ENCODE measurements around the gene LIMS1. TPM values are rescaled to one million over a fixed set of nuclear protein-coding genes. Genes with fewer than 3 reads are reported as not detected.

Gene LIMS1
- total and polyA plus RNA-seq, 2 of the 13 experiments (the other 11 are each of a cell fraction or from before 2014, with no cell fraction given): 38.3 to 49.6 TPM

DNA sequence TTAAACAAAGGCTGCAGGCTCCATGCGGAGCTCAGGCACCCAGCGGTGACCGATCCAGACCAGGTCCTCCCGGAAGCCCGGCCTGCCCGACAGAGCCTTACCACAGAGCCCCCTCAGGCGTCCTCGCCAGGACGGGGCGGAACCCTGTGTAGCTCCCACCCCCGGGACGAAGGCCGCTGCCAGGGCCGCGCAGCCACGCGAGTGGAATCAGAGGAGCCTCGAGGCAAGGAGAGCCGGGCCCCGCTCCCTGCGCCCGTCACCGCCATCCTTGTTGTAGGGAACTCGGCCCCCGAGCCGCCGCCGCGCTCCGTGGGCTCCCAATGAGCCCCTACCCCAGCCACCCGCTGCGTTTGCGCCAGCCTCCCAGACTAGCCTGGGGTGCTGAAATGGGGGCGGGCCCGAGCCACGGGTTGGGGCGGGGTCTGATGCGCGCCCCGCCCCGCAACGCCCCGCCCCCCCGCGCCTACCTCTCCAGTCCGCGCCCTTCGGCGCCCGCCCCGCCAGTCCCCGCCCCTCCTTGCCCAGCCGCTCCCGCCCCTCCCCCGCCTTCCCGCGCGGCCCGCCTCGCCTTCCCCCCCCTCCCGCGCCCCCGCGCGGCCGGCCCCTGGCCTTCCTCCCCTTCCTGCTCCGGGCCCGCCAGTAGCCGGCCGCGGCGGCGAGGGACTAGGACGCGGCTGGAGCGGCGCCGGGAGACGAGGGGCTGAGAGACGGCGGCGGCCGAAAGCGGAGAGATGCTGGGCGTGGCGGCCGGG lies at the start of gene LIMS1 (continued):
- TF ChIP-seq ZFP62 (CRISPR knock-in tag; IDR thresholded peaks at IDR 0.05): no peak
- TF ChIP-seq, protein P1, sequence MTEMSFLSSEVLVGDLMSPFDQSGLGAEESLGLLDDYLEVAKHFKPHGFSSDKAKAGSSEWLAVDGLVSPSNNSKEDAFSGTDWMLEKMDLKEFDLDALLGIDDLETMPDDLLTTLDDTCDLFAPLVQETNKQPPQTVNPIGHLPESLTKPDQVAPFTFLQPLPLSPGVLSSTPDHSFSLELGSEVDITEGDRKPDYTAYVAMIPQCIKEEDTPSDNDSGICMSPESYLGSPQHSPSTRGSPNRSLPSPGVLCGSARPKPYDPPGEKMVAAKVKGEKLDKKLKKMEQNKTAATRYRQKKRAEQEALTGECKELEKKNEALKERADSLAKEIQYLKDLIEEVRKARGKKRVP (CRISPR knock-in tag; IDR thresholded peaks at IDR 0.05): peak in 1 of 2 experiments; percentile 63; a peak in 2 of 4 replicates
- no peak for TF ChIP-seq EZH2 (conservative IDR thresholded peaks at IDR 0.05; ENCODE audit: low read depth, low read length)
- TF ChIP-seq SRY (CRISPR knock-in tag; IDR thresholded peaks at IDR 0.05): peak; percentile 97
- TF ChIP-seq ZKSCAN1 (IDR thresholded peaks at IDR 0.05; ENCODE audit: low read length): no peak
- TF ChIP-seq, protein P2, sequence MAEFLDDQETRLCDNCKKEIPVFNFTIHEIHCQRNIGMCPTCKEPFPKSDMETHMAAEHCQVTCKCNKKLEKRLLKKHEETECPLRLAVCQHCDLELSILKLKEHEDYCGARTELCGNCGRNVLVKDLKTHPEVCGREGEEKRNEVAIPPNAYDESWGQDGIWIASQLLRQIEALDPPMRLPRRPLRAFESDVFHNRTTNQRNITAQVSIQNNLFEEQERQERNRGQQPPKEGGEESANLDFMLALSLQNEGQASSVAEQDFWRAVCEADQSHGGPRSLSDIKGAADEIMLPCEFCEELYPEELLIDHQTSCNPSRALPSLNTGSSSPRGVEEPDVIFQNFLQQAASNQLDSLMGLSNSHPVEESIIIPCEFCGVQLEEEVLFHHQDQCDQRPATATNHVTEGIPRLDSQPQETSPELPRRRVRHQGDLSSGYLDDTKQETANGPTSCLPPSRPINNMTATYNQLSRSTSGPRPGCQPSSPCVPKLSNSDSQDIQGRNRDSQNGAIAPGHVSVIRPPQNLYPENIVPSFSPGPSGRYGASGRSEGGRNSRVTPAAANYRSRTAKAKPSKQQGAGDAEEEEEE (CRISPR knock-in tag; IDR thresholded peaks at IDR 0.05; ENCODE audit: borderline replicate concordance): 0 out of 2 replicates have a peak, but pooled peaks have one; percentile 63
- peak; percentile 32; the same call in 1 of the 2 replicates for TF ChIP-seq RARG (CRISPR knock-in tag; IDR thresholded peaks at IDR 0.05; ENCODE audit: low read depth)
- no peak; the same call in 1 of the 2 replicates for TF ChIP-seq ZKSCAN8 (CRISPR knock-in tag; IDR thresholded peaks at IDR 0.05; ENCODE audit: borderline replicate concordance)
- no peak for TF ChIP-seq HHEX (CRISPR knock-in tag; IDR thresholded peaks at IDR 0.05)
- TF ChIP-seq ZBTB37 (CRISPR knock-in tag; IDR thresholded peaks at IDR 0.05): peak; percentile 83
- peak; percentile 89 for TF ChIP-seq THAP8 (CRISPR knock-in tag; IDR thresholded peaks at IDR 0.05; ENCODE audit: borderline replicate concordance)
- peak; percentile 71; the same call in 1 of the 2 replicates for TF ChIP-seq JUND (CRISPR knock-in tag; IDR thresholded peaks at IDR 0.05)
- peak; percentile 67 for TF ChIP-seq ATF3 (CRISPR knock-in tag; IDR thresholded peaks at IDR 0.05)
- TF ChIP-seq, protein P3, sequence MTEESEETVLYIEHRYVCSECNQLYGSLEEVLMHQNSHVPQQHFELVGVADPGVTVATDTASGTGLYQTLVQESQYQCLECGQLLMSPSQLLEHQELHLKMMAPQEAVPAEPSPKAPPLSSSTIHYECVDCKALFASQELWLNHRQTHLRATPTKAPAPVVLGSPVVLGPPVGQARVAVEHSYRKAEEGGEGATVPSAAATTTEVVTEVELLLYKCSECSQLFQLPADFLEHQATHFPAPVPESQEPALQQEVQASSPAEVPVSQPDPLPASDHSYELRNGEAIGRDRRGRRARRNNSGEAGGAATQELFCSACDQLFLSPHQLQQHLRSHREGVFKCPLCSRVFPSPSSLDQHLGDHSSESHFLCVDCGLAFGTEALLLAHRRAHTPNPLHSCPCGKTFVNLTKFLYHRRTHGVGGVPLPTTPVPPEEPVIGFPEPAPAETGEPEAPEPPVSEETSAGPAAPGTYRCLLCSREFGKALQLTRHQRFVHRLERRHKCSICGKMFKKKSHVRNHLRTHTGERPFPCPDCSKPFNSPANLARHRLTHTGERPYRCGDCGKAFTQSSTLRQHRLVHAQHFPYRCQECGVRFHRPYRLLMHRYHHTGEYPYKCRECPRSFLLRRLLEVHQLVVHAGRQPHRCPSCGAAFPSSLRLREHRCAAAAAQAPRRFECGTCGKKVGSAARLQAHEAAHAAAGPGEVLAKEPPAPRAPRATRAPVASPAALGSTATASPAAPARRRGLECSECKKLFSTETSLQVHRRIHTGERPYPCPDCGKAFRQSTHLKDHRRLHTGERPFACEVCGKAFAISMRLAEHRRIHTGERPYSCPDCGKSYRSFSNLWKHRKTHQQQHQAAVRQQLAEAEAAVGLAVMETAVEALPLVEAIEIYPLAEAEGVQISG (CRISPR knock-in tag; IDR thresholded peaks at IDR 0.05): peak; percentile 84
- peak; percentile 94 for TF ChIP-seq DZIP1 (CRISPR knock-in tag; IDR thresholded peaks at IDR 0.05)
- TF ChIP-seq CBX1 (IDR thresholded peaks at IDR 0.05; ENCODE audit: low read depth): peak; percentile 74
- peak in 1 of 2 experiments; percentile 50; a peak in 2 of 4 replicates for TF ChIP-seq NR2F1 (CRISPR knock-in tag; IDR thresholded peaks at IDR 0.05)
